HG02588 (cell line): ENCODE results near the gene TSHZ3.

Experiments
- ATAC-seq: cut with Tn5 transposase; IDR thresholded peaks from one replicate; pipeline ENCODE4 v1.9.1; 2021; ENCODE audit warnings: mild to moderate bottlenecking, moderate library complexity; ENCODE audit not compliant: unreplicated experiment

Gene TSHZ3

GRCh38 chr19:31314156-31314555 lies 35.1 kb downstream of the TSHZ3 start:
- ATAC-seq, result no peak

- no peak for ATAC-seq
These were observed 35.8 kb downstream of the TSHZ3 start for GRCh38 chr19:31313291-31314030.

DNA sequence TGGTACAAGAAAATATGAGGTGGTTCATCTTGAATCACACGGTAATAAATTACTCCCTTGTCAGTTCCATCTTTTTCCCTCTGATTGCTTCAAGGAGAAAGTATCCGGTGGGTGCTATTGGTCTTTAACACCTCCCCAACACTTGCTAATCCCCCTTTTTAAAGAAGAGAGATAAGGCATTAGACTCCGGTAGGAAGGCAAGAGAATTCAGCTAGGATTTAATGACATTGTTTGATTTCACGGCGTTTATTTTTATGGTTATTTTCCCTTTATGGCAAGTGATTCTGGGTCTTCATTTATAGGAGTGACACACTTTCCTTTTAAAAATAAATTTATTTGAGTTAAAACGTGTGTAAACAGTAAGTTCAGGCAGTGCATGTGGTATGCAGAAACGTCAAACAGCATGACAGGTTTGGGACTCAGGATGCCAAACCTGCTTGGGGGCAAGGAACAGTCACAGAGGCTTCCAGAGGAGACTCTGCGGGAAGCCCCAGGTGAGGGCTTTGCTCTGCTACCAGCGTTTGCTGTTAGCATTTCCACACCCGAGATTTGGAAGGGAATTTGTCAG lies 36.5 kb downstream of the TSHZ3 start:
- no peak for ATAC-seq

DNA sequence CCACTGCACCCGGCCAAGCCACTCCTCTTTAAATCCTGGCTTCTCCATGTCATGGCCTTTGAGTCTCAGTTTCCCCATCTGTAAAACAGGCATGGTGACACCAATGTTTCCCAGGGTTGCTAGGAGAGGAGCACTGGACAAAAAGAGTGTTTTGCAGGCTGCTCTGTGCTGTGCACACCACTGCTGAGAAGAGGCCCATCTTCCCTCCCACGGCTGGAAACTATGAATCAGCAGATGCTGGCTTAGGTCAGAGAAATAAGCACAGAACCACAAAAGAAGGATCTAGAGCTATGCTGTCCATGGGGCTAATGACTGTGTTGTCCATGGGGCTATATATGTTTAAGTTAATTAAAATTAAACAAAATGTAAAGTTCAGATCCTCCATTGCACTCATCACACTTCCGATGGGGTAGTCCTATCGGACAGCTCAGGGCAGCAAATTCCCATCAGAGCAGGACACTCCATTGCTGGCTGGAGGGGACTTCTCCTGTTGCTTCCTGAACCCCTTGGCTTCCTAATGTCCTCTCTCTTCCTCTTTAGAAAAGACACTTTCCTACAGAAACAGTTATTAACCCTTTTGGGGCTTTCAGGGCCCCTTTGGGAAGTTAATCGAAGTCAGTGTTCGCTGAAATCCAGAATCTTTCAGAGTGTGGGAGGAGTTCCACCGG lies 37.1 kb downstream of the TSHZ3 start:
- no peak for ATAC-seq

GRCh38 chr19:31310432-31311133 lies 38.7 kb downstream of the TSHZ3 start:
- ATAC-seq, result no peak

GRCh38 chr19:31308781-31309180 lies 40.5 kb downstream of the TSHZ3 start:
- no peak for ATAC-seq

GRCh38 chr19:31307071-31307669 lies 42.1 kb downstream of the TSHZ3 start:
- no peak for ATAC-seq

- no peak for ATAC-seq
These were observed 43.1 kb downstream of the TSHZ3 start for GRCh38 chr19:31306006-31306753.

DNA sequence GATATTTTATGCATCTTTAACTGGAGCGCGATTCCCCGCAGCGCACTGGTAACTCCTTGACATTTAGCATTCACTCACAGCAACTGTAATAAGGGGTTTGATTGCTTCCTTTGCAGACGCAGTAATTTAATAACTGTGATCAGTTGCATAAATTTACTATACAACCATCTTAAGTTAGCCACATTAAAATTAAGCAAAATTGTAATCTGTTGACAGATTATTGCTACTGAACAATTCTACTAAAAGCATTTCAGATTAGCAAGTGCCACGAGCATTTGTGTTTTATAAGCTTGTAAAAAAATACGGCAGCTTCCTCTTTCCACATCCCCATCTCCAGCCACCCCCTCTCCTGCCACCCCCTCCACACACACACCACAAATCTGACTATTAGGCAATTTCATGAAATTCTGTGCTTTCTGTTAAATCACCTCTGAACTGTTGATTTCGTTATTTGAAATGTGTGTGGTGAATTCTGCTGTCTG lies 44.4 kb downstream of the TSHZ3 start:
- ATAC-seq, result no peak

- ATAC-seq, result no peak
These were observed 45.9 kb downstream of the TSHZ3 start for GRCh38 chr19:31303262-31303815.

GRCh38 chr19:31301306-31301980 lies 47.8 kb downstream of the TSHZ3 start:
- no peak for ATAC-seq

DNA sequence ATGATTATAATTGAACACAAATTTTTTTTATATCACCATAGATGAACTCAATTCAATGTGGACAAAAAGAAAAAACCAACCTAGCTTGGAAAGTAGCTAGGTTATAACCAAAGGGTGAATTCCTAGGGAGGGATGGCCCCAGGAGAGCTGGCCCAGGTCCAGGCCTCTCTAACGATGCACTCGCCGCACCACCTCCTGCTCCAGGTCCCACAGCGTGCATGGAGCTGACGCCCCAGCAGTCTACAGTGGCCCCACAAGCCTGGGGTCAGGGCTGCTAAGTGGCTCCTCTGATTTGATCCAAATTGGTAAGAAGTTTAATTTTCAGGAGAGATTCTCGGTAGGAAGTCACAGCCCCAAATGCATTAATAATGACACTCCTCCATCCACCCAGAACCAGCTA lies 48.8 kb downstream of the TSHZ3 start:
- no peak for ATAC-seq

GRCh38 chr19:31299665-31300064 lies 49.6 kb downstream of the TSHZ3 start:
- ATAC-seq, result no peak

DNA sequence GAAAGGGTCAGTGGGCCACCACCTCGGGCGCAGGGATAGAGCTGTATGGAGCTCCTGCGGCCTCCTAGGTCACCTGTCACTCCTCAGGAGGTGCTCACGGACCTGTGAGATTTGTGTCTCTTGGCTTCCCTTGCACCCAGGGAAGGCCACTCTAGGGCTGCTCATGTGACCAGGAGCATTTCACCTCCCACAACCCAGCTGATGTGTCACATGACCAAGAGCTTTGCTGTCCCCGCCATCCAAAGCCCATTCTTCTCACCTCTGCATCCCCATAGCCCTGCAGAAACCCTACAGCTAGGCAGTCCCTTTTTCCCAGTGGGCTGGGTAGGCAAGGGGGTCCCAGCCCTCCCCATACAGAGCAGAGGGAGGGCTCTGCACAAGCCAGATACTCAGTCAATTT lies 51.2 kb downstream of the TSHZ3 start:
- no peak for ATAC-seq

- ATAC-seq, result no peak
These were observed 52.4 kb downstream of the TSHZ3 start for GRCh38 chr19:31296741-31297390.

DNA sequence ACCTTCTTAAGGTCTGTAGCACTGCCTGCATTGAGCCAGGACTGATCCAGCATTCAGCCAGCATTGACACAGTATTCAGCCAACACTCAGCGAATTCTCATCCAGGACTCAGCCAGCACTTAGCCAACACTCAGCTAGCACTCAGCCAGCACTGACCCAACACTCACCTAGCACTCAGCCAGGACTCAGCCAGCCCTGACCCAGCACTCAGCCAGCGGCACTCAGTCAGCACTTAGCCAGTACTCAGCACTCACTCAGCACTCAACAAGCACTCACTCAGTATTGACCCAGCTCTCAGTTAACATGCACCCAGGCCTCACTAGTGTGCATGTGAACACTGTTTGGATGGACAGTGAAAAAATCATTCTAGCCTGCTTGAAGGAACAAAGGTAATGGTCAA lies 55.0 kb downstream of the TSHZ3 start:
- ATAC-seq, result no peak

GRCh38 chr19:31292639-31293185 lies 56.5 kb downstream of the TSHZ3 start:
- ATAC-seq, result no peak

- ATAC-seq, result no peak
These were observed 58.2 kb downstream of the TSHZ3 start for GRCh38 chr19:31290931-31291590.
